Peyer's patch (tissue), 4 donors: ENCODE results near the gene PRRG4. TPM values are rescaled to one million over a fixed set of nuclear protein-coding genes. Genes with fewer than 3 reads are reported as not detected.
"Not testable (repeated sequence)": the region's sequence is repeated elsewhere in the genome, so short reads cannot be mapped to it uniquely, and the experiment has no call there.

Experiments used
- DNase-seq, 3 donors: peaks; one replicate each; pipeline ENCODE4 v3.0.0-alpha.2; 2017 to 2019
- H3K27ac ChIP-seq, 4 donors: fragments of 200-600 bp; sonication (generic); one replicate each; pipeline ENCODE4 v1.5.1; 2016 to 2019
- H3K27me3 ChIP-seq, 2 donors: fragments of 200-600 bp; sonication (generic); one replicate each; pipeline ENCODE4 v1.5.1; 2019
- H3K36me3 ChIP-seq, 3 donors: fragments of 200-600 bp; sonication (generic); one replicate each; pipeline ENCODE4 v1.5.1; 2016 to 2019
- H3K4me1 ChIP-seq, 4 donors: fragments of 200-600 bp; sonication (generic); one replicate each; pipeline ENCODE4 v1.5.1; 2016 to 2019
- H3K4me3 ChIP-seq, 4 donors: fragments of 200-600 bp; sonication (generic); 1 replicate in 3 of 4; 2 replicates in 1 of 4; pipeline ENCODE4 v1.5.1; 2016 to 2019; ENCODE audit warnings: mild to moderate bottlenecking in 1 of 4
- H3K9me3 ChIP-seq, 4 donors: fragments of 200-600 bp; sonication (generic); one replicate each; pipeline ENCODE4 v1.5.1; 2016 to 2019; ENCODE audit warnings: mild to moderate bottlenecking in 1 of 4
- POLR2A ChIP-seq, 2 donors: fragments of 450-650 bp; IDR thresholded peaks; one replicate each; pipeline ENCODE4 v1.5.1; 2017; ENCODE audit warnings: antibody characterized with exemption in 2 of 2, mild to moderate bottlenecking in 2 of 2, moderate library complexity in 2 of 2
- total RNA-seq, 4 donors: library from RNA; depleted of rRNA; stranded (reverse); fragments of >200 nt; gene quantifications; one replicate each; pipeline ENCODE4 v1.1.0, GENCODE V29; 2016
- TF ChIP-seq, protein P1 (sequence below), 6 experiments: fragments of 450-650 bp in 4 of 6; fragments of 200-600 bp in 2 of 6; sonication (generic) in 1 of 6; IDR thresholded peaks; one replicate each; pipeline ENCODE4 v1.5.1; 2017 to 2019; ENCODE audit warnings: antibody characterized with exemption in 6 of 6, mild to moderate bottlenecking in 3 of 6, moderate library complexity in 1 of 6

PRRG4 gene
- total RNA-seq = 10 to 100 TPM in 2 of 4 donors, 1 to 10 TPM in 2; 3.3 to 16.1 (median 9.8) TPM

DNA sequence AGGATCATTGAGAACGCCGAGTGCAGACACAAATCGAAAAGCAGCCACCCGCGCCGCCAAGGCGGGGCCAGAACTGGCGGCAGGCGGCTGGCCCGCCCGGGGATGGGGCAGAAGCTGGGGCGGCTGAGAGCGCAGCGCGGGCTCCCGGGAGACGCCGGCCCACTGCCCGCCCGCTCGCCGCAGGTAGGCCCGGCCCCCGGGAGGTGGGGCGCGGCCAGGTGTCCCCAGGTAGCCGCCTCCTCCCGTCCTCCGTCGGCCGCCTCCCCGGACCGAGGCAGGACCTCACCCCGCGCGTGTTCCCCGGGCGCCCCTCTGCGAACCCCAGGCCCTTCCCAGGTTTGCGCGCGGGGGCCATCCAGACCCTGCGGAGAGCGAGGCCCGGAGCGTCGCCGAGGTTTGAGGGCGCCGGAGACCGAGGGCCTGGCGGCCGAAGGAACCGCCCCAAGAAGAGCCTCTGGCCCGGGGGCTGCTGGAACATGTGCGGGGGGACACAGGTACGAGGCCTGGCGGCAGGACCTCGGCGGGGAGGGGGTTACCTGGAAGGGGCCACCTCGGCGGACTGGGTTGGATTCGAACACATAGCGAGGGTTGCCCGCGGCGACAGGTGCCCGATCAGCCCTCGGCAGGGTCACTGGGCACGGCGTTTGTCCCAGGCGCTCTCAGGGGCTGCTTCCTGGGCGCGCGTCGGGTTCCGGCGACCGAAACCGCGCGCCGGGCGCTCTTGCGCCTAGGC lies at the start of gene PRRG4:
Gene PRRG4, plus strand, starts transcription at position 248 of the 733 bp plus-strand sequence. CDS start 603 bp downstream, outside the sequence.
- TF ChIP-seq, protein P1, sequence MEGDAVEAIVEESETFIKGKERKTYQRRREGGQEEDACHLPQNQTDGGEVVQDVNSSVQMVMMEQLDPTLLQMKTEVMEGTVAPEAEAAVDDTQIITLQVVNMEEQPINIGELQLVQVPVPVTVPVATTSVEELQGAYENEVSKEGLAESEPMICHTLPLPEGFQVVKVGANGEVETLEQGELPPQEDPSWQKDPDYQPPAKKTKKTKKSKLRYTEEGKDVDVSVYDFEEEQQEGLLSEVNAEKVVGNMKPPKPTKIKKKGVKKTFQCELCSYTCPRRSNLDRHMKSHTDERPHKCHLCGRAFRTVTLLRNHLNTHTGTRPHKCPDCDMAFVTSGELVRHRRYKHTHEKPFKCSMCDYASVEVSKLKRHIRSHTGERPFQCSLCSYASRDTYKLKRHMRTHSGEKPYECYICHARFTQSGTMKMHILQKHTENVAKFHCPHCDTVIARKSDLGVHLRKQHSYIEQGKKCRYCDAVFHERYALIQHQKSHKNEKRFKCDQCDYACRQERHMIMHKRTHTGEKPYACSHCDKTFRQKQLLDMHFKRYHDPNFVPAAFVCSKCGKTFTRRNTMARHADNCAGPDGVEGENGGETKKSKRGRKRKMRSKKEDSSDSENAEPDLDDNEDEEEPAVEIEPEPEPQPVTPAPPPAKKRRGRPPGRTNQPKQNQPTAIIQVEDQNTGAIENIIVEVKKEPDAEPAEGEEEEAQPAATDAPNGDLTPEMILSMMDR (IDR thresholded peaks at IDR 0.05) = no peak
- peak; percentile 49 to 71 for TF ChIP-seq POLR2A (IDR thresholded peaks at IDR 0.05)
- H3K4me3 ChIP-seq = peak within 1 kb of the TSS; percentile 39 to 82 (median 56)
- no peaks in the 10 kb centered on the region for H3K9me3 ChIP-seq
- peak in 2 of 3 donors; percentile 75 to 87 for DNase-seq
- H3K36me3 ChIP-seq = no peaks in the 10 kb centered on the region
- H3K27ac ChIP-seq = peak within 1 kb of the TSS; percentile 25 to 83 (median 60)
- H3K27me3 ChIP-seq = no peaks in the 10 kb centered on the region
- H3K4me1 ChIP-seq = peaks cover 0 to 9% (median 0%) of the 10 kb centered on the region in 4 donors

DNA sequence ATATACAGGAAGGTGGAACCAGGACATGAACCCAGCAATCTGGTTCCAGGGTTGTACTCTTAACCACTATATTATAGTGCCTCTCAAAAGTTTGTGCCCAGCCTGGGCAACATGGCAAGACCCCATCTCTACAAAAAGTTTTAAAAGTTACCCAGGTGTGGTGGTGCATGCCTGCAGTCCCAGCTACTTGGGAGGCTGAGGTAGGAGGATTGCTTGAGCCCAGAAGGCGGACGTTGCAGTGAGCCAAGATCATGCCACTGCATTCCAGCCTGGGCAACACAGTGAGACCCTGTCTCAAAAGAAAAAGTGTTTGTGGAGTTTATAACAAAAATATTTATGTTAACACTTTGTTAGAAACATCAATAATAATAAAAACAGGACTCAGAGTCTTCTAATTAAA lies 48.9 kb upstream of the PRRG4 start:
- H3K36me3 ChIP-seq, H3K4me3 ChIP-seq, H3K4me1 ChIP-seq, DNase-seq, H3K9me3 ChIP-seq, H3K27me3 ChIP-seq, H3K27ac ChIP-seq: not testable (repeated sequence)

DNA sequence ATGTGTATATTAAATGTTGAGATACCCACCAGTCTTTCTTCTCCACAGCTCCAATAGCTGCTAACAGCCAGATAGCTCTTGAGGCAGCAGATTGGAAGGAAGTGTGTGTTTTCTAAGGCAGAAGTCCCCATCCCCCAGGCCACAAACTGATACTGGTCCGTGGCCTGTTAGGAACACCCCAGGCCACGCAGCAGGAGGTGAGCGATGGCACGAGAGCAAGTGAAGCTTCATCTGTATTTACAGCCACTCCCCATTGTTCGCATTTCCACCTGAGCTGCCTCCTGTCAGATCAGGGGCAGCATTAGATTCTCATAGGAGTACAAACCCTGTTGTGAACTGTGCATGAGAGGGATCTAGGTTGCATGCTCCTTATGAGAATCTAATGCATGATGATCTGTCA lies 48.0 kb upstream of the PRRG4 start:
- no peak for DNase-seq
- no peaks in the 10 kb centered on the region for H3K27me3 ChIP-seq
- H3K27ac ChIP-seq = no peak overlapping the region
- no peak for TF ChIP-seq POLR2A (IDR thresholded peaks at IDR 0.05)
- TF ChIP-seq, protein P1 (IDR thresholded peaks at IDR 0.05) = no peak
- H3K36me3 ChIP-seq = no peaks in the 10 kb centered on the region
- no peaks in the 10 kb centered on the region for H3K4me1 ChIP-seq
- no peaks in the 10 kb centered on the region for H3K9me3 ChIP-seq
- no peak overlapping the region for H3K4me3 ChIP-seq

DNA sequence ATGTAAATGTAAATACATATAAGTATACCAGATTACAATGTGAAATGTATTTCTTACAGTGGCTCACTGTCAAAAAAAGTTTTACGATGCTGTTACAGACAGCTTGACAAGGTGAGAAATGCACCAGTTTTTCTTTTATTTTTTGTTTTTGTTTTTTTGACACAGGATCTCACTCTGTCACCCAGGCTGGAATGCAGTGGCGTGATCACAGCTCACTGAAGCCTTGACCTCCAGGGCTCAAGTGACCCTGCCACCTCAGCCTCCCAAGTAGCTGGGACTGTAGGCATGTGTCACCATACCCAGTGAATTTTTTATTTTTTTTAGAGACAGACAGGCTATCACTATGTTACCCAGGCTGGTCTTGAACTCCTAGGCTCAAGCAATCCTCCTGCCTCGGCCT lies 44.5 kb upstream of the PRRG4 start:
- DNase-seq = no peak
- H3K27me3 ChIP-seq = no peaks in the 10 kb centered on the region
- no peaks in the 10 kb centered on the region for H3K36me3 ChIP-seq
- no peak overlapping the region for H3K27ac ChIP-seq
- TF ChIP-seq, protein P1 (IDR thresholded peaks at IDR 0.05) = no peak
- no peak for TF ChIP-seq POLR2A (IDR thresholded peaks at IDR 0.05)
- no peaks in the 10 kb centered on the region for H3K9me3 ChIP-seq
- no peaks in the 10 kb centered on the region for H3K4me1 ChIP-seq
- no peak overlapping the region for H3K4me3 ChIP-seq

DNA sequence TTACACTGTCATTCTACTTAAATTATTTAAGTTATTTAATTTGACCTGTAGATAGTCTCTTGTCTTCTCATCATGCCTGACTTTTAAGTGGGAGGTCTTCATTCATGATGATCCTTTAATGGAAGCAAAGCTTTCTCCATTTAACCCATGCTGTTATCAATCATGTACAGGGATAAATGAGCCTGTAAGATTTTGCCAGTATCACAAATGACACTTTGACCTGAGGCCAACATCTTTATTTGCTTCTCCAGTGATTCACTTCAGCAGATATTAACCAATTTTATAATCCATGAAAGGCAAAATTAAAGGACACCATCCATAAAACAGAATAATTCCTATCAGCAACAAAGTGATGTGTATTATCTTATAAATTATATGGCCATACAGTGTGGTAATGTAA lies 42.9 kb upstream of the PRRG4 start:
- Histone ChIP-seq H3K27ac (no peak overlapping the region), H3K4me3 (no peak overlapping the region), H3K9me3 (no peaks in the 10 kb centered on the region), H3K27me3 (no peaks in the 10 kb centered on the region), H3K4me1 (no peaks in the 10 kb centered on the region), H3K36me3 (no peaks in the 10 kb centered on the region)
- DNase-seq = no peak
- TF ChIP-seq POLR2A (IDR thresholded peaks at IDR 0.05) = no peak
- TF ChIP-seq, protein P1 (IDR thresholded peaks at IDR 0.05) = no peak

DNA sequence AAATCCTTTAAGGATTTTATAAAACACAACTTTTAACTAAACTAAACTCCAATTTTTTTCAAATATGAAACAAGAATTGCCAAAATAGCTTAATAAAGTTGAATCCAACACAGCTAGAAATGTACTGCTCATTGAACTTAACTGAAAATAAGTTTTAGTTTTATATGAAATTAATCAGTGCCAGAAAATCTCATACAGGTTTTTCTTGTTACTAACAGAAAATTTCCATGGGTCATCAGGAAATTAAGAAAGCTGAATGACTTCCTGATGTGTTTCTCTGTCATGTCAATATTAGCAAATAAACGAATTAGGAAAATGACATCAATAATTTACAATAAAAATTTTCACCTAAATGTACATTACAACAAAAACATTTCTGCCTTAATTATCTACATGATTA lies 38.8 kb upstream of the PRRG4 start:
- no peak for TF ChIP-seq POLR2A (IDR thresholded peaks at IDR 0.05)
- TF ChIP-seq, protein P1 (IDR thresholded peaks at IDR 0.05) = no peak
- Histone ChIP-seq H3K4me3 (no peak overlapping the region), H3K27me3 (no peaks in the 10 kb centered on the region), H3K9me3 (no peaks in the 10 kb centered on the region), H3K36me3 (no peaks in the 10 kb centered on the region), H3K27ac (no peak overlapping the region), H3K4me1 (no peaks in the 10 kb centered on the region)
- DNase-seq = no peak
